HG03060 (cell line): Measurements from ENCODE around the gene SAP130.
"Not testable (repeated sequence)": the region's sequence is repeated elsewhere in the genome, so short reads cannot be mapped to it uniquely, and the experiment has no call there.

ENCODE experiments used
- ATAC-seq: cut with Tn5 transposase; IDR thresholded peaks from one replicate; pipeline ENCODE4 v1.9.1; 2021; ENCODE audit warnings: low read depth, moderate number of reproducible peaks; ENCODE audit not compliant: unreplicated experiment

The SAP130 gene

DNA sequence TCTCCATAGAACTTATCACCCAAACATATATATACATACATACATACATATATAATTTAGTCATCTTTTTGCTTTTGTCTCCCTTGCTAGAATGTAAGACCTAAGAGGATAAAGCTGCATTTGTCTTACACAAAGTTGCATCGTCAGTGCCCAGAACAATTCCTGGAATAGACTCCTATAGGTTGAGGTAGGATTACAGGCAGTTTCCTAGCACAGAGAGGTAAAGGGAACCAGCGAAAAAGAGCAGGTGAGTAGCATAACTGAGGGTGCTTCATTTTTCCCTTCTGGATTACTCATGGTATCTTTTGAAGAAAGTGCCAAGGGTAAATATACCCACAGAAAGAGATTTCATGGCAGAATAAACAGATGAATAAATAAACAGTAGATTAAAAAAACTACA, 74.0 kb downstream of the SAP130 start:
- no peak for ATAC-seq

DNA sequence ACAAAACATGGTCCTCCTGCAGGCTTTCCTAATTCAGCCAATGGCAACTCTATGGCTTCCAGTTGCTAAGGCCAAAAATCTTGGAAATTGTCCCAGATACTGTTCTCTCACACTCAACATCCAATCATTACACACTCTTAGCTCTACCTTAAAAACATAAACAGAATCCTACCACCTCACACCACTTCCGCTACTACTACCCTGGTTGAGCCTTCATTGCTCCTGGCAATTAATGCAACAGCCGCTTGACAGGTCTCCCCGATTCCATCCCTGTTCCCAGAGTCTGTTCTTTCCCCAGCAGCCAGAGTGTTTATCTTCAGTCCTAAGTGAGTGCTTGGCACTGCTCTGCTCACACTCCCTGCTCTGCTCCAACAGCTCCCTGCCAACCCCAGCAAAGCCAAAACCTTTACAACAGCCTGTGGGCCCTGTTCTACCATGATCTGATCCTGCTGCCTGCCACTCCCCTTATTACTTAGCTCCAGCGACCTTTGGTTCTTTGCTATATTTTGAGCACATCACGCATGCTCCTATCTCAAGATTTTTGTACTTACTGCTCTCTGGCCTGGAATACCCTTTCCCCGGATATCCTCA, 74.6 kb downstream of the SAP130 start:
- ATAC-seq = no peak

DNA sequence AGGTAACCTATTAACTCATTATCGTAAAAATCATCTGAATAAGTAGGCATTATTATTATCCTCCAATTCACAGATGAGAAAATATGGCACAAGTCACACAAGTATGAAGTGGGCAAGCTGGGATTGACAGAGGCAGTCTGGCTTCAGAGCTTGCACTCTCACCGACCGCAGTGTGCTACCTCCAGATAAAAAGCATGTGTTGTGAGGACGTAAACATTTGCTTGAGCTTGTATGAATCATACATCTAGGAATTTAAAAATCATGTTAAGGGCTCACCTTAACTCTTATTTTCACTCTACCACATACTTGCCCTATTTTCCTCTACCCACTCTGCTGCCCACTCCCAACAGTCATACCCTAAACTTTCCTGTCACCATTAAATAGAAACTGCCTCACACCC, 76.8 kb downstream of the SAP130 start:
- no peak for ATAC-seq

DNA sequence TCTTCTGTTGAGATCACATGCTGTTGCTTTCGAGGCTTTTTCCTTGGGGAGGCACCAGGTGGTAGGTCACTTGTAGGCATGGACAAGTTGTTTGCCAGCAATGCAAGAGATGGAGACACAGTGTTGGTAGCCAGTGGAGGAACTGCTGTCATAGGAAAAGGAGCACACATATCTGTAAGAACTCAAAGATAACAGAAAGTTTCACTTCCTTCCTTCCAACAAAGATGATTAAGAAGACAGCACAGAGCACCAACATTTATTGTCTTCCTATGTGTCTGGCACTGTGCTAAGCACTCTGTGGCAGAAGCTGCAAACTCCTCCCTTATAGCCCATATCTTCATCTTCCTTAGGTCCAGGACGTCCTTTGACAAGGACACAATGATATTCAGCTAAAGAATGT, 77.6 kb downstream of the SAP130 start:
- ATAC-seq = no peak

DNA sequence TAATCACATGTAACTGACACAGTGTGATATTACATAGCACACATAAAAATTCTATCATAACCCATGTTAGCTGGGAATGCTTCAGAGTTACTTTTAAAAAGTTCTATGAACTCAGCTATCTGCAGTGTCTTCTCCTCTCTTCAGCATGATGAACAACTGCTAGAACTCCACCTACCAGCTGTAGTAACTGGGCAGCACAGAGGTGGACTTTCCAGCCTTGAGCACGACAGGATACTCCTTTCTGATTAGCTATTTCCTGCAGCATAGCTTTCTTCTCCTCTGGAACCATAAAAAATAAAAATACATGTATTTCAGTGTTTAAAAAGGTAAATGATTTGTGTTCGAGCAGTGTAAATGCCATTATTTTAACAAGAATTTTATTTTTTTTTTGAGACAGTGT, 82.6 kb downstream of the SAP130 start:
- ATAC-seq = no peak

DNA sequence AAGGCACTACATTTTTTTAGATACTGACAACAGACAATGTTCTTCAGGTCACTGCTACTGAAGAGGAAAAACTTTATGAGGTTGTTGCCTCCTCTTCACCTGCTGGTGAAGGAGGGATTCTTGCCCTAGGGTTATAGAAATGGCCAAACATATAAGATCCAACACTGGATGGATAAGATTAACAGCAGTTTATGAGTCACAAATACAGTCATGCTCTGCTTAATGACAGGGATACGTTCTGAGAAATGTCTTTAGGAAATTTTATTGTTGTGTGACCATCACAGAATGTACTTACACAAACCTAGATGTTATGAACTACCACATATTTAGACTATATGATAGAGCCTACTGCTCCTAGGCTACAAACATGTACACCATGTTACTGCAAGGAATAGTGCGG, 84.7 kb downstream of the SAP130 start:
- no peak for ATAC-seq

DNA sequence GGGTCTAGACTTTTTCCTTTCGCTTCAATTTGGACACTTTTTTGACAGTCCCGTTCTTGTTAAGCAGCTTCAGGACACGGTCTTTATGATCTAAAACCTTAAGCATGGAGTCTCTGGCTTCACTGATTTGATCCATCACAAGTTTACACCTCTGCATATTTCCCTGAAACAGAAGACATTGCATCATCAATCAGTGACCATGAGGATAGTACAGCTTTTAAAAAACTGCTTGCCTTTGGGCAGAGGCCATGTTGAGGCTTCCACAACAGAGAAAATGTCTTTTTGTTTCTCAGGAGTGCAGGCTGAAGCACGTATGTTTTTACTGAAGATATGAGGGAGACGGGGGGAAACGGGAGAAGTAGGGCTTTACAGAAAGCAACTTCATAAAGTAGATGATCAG, 85.9 kb downstream of the SAP130 start:
- ATAC-seq = no peak

DNA sequence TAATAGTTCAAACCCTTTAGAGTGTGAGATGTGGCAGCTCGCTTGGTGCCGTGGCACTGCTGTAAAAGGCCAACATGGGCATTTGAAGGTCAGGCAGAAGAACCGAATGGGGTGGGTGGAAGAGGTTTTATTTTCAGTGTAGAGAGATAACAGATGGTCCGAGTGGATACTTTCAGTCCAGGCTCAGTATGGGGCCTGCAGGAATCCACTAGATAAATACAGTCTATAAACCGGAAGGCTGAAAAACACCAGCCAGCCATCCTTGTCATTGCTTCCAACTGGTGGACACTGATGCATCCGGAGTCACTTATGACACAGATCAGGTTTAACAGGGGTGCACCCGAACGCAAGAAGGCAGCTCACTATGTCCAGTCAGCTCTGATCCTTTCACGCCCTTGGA, 86.4 kb downstream of the SAP130 start:
- ATAC-seq = no peak

DNA sequence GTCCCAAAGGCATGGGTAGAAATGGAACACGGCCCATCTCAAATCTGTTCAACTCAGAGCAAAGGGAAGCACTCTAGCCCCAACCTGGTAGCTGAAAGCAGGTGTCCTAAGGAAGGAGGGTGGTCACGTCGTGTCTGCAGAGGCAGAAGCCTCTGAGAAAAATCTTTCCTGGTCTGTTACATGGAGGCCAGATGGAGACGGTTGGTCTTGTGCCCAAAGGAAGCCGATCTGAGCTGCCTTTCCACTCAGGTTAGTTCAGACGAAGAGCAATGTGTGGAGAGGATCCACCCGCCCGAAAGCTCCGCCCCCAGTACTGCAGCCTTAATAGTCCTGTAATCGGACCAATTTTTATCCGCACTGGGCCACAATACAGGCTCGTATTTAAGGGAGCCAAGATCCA, 87.2 kb downstream of the SAP130 start:
- ATAC-seq = no peak

DNA sequence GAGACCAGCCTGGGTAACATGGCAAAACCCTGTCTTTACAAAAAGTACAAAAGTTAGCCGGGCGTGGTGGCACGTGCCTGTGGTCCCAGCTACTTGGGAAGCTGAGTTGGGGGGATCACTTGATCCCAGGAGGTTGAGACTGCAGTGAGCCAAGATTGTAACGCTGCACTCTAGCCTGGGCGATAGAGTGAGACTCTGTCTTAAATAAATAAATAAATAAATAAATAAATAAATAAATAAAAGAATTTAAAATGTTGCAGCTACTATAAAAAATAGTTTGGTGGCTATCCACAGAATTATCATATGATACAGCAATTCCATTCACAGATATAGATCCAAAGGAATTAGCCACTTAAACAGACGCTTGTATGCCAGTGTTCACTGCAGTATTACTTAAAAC, 92.5 kb downstream of the SAP130 start:
- no peak for ATAC-seq

DNA sequence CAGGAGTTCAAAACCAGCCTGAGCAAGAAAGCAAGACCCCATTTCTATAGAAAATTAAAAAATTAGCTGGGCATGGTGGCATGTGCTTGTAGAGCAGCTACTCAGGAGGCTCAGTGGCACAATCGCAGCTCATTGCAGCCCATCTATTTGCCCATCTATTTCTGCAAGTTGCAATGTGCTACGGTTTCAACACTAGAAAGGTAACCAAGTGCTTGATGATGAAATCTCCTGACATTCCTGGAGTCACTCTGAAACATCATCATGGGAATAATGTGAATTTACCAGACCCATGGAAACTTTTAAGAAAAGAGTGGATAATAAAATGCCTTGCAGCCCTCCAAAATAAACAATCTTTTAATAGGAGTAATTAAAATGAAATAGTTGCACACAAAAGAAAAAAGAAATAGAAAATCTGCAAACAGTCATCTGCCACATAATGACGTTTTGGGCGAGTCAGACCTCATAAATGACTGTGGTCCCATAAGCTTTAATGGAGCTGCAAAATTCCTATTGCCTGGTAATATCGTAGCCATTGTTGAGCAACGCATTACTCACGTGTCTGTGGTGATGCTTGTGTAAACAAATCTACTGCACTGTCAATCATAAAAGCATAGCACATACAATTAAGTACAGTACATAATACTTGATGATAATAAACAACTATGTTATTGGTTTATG, 95.5 kb downstream of the SAP130 start:
- ATAC-seq = no peak

DNA sequence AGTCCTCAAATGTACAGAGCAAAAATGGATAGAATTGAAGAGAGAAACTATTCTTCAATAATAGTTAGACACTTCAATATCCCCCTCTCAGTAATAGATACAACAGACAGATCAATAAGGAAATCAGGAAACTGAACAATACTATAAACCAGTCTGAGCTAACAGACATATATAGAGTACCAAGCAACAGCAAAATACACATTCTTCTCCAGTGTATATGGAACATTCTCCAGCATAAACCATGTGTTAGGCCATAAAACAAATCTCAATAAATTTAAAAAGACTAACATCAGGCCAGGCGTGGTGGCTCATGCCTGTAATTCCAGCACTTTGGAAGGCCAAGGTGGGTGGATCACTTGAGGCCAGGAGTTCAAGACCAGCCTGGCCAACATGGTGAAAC, 98.4 kb downstream of the SAP130 start:
- no peak for ATAC-seq

DNA sequence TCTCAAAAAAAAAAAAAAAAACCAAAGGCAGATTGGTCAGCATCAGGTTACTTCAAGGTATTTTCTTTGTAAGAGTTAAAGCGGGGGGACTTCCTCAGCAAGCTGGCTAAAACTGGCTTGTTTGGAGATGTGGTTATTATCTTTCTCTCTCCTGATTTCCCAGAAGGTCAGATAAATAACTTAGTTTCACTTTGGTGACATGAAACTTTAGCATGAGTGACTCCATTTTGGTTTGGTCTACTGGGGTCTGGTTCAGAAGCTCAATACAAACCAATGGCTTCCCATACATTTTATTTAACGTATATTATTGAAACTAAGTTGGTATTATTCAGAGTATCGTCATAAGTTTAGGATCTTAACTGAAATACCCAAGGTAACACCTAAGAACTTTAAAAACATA, 100.5 kb downstream of the SAP130 start:
- ATAC-seq = no peak

DNA sequence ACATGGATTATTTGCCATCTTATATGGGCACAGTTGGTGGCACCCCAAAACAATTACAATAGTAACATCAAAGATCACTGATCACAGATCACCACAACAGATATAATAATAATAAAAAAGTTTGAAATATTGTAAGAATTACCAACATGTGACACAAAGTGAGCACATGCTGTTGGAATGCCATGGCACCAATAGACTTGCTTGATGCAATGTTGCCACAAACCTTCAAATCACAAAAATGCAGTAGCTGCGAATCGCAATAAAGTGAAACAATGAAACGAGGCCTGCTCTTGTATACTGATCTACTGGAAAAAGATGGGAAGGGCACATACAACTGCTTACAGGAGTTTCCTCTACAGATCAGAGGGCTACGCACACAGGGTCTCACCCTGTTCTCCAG, 109.9 kb downstream of the SAP130 start:
- ATAC-seq = no peak

DNA sequence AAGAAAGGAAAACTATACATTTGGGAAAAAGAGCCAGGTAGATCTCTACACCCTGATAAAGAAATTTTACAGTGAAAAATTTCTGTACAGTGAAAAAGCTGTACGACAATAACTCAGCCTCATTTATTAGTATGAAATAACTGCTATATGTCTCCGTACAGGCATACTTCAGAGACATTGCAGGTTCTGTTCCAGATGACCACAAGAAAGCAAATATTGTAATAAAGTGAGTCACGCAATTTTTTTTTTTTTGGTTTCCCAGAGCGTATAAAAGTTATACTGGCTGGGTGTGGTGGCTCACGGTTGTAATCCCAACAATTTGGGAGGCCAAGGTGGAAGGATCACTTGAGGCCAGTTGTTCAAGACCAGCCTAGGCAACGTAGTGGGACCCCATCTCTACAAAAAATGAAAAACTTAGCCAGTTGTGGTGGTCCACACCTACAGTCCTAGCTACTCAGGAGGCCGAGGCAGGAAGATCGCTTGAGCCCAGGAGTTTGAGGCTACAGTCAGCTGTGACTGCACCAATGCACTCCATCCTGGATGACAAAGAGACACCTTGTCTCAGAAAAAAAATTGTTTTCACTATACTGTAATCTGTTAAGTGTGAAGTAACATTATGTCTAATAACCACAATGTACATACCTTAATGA, 113.9 kb downstream of the SAP130 start:
- no peak for ATAC-seq

DNA sequence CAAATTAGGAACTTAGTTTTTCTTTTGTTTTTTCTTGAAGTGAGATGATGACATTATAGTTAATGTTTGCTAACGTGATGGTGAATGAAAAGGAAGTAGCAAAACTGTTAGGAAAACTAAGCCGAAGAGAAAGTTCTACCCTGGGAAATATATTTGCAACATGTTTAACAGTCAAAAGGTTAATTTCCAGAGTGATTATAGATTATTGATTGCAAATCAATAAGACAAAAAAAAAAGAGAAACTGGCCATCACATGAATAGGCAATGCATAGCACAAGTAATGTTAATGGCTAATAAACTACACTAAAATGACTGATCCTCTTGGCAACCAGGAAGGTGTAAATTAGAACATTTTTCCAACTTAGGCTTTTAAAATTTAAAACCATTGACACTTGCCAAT, 116.1 kb downstream of the SAP130 start:
- ATAC-seq = no peak

DNA sequence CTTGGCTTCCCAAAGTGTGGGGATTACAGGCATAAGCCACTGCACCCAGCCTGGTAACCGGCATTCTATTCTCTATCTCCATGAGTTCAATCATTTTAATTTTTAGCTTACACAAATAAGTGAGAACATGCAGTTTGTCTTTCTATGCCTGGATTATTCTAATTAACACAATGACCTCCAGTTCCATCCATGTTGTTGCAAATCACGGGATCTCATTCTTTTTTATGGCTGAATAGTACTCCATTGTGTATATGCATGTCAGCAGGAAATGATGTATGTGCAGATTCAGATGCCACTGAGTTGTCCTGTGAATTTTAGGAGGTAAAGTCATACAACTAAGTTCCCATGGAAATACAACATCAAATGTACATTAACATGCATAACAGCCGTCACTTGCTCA, 117.4 kb downstream of the SAP130 start:
- ATAC-seq = no peak

DNA sequence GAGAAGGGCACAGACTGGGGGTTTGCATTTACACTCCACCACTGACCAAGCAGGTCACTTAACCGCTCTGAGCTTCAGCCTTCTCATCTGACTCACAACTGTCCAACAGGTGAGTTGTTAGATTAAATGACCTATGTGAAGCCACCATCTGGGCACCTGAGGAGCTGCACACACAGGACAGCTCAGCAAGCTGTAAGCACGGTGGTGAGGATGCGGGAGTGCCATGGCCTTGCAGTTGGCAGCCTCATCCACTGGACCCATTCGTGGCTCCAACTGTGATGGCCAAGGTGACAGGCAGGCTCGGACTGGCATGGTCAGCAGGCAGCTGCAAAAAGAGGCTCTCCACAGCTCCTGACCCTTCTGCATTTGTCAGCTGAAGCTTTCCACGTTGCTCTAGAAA, 118.8 kb downstream of the SAP130 start:
- no peak for ATAC-seq

DNA sequence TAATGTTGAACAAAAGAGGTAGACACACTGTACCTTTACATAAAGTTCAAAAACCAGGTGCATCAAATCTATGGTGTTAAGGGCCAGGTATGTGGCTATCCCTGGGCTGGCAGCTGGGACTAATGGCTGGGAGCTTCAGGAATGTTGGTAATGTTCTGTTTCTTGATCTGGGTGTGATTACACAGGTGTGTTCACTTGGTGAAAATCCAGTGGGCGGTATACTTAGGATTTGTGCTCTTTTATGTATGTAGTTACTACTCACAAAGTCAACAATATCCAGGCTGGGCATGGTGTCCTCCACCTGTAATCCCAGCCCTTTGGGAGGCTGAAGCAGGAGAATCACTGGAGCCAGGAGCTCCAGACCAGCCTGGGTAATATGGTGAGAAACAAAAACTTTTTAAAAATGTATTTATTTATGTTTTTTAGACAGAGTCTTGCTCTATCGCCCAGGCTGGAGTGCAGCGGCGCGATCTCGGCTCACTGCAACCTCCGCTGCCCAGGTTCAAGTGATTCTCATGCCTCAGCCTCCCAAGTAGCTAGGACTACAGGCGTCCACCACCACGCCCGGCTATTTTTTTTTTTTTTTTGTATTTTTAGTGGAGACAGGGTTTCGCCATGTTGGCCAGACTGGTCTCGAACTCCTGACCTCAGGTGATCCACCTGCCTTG, 120.0 kb downstream of the SAP130 start:
- ATAC-seq = not testable (repeated sequence)

DNA sequence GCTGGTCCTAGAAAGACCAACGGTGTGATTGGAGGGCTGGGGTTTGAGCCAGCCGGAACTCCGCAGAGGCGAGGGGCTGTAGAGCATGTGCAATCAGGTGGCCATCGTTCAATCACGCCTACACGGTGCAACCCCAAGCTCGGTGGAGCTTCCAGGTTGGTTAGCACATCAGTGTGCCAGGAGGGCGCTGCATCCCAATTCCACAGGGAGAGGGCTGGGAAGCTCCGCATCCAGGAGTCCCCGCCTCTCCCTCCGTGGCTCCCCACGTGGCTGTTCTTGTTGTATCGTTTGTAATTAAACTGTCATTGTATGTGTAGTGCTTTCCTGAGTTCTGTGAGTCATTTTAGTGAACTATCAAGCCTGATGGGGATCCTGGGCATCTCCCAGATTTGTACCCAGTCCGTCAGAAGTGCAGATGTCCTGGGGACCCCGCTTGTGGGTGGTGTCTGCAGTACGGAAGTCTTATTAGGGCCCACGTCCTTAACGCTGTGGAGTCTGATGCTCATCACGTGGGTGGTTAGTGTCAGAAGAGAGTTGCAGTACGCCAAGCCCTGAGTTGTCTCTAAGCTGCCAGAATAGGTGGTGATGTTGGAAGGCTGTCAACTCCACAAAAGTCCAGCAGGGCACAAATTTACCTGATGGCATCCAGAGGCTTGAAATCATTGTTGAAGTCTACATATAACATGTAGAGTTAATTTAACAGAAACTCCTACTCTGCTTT, 121.5 kb downstream of the SAP130 start:
- ATAC-seq = no peak
